Osteocyte (in vitro differentiated cells): ENCODE measurements around the gene CLEC16A. TPM values are rescaled to one million over a fixed set of nuclear protein-coding genes. Genes with fewer than 3 reads are reported as not detected.

Experiments
- DNase-seq: peaks from one replicate; pipeline ENCODE4 v3.0.0; 2021; ENCODE audit warnings: mixed read lengths; ENCODE audit not compliant: unreplicated experiment; ENCODE audit errors: extremely low spot score
- H3K27ac Mint-ChIP-seq: one replicate; pipeline ENCODE4 v1.8.0; 2021; ENCODE audit warnings: mild to moderate bottlenecking, mixed read lengths; ENCODE audit not compliant: unreplicated experiment
- H3K27me3 Mint-ChIP-seq: one replicate; pipeline ENCODE4 v1.8.0; 2021; ENCODE audit warnings: mixed read lengths; ENCODE audit not compliant: unreplicated experiment
- H3K36me3 Mint-ChIP-seq: one replicate; pipeline ENCODE4 v1.8.0; 2021; ENCODE audit warnings: mixed read lengths; ENCODE audit not compliant: unreplicated experiment
- H3K4me1 Mint-ChIP-seq: one replicate; pipeline ENCODE4 v1.8.0; 2021; ENCODE audit warnings: mixed read lengths; ENCODE audit not compliant: unreplicated experiment
- H3K4me3 Mint-ChIP-seq: one replicate; pipeline ENCODE4 v1.8.0; 2021; ENCODE audit warnings: mild to moderate bottlenecking, moderate library complexity, mixed read lengths; ENCODE audit not compliant: unreplicated experiment
- H3K9me3 Mint-ChIP-seq: one replicate; pipeline ENCODE4 v1.8.0; 2021; ENCODE audit warnings: mixed read lengths; ENCODE audit not compliant: unreplicated experiment
- total RNA-seq: library from RNA; stranded (reverse); gene quantifications from 2 replicates; pipeline ENCODE4 v1.2.1, GENCODE V29; 2021
- TF ChIP-seq, protein P1 (sequence below): fragments of 200-600 bp; sonication (generic); IDR thresholded peaks from 2 replicates; pipeline ENCODE4 v1.5.0; 2021; ENCODE audit warnings: antibody characterized with exemption, mild to moderate bottlenecking, moderate library complexity

Gene CLEC16A
- total RNA-seq, 1 donor from 2014 or later = 22.1 TPM

GRCh38 chr16:11005611-11005975, 61.2 kb downstream of the CLEC16A start:
- no peak for DNase-seq
- Mint-ChIP-seq H3K4me1 (peaks cover 11% of the 10 kb centered on the region), H3K9me3 (no peaks in the 10 kb centered on the region), H3K4me3 (no peak overlapping the region), H3K27ac (no peak overlapping the region), H3K27me3 (no peaks in the 10 kb centered on the region), H3K36me3 (peaks cover 21% of the 10 kb centered on the region)
- TF ChIP-seq, protein P1, sequence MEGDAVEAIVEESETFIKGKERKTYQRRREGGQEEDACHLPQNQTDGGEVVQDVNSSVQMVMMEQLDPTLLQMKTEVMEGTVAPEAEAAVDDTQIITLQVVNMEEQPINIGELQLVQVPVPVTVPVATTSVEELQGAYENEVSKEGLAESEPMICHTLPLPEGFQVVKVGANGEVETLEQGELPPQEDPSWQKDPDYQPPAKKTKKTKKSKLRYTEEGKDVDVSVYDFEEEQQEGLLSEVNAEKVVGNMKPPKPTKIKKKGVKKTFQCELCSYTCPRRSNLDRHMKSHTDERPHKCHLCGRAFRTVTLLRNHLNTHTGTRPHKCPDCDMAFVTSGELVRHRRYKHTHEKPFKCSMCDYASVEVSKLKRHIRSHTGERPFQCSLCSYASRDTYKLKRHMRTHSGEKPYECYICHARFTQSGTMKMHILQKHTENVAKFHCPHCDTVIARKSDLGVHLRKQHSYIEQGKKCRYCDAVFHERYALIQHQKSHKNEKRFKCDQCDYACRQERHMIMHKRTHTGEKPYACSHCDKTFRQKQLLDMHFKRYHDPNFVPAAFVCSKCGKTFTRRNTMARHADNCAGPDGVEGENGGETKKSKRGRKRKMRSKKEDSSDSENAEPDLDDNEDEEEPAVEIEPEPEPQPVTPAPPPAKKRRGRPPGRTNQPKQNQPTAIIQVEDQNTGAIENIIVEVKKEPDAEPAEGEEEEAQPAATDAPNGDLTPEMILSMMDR = no peak

DNA sequence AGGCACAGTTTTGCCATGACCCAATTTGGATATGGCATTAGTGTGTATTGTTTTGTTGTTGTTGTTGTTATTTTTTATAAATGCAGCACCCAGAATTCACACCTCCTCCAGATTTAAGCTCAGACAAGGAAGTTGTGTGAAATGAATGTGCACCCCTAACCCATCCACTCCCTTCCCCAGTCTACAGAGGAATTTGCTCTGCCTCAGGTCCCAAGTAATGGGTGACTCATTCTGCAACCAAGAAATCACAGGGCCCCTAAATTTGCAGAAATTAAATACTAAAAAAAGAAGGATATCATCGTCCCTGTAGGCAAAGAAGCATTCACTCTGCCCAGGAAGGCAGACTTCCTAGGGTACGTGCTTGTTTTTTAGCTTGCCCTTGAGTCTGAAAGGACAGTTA, 62.3 kb downstream of the CLEC16A start:
- peaks cover 22% of the 10 kb centered on the region for H3K36me3 Mint-ChIP-seq
- no peak for DNase-seq
- H3K4me1 Mint-ChIP-seq = peaks cover 11% of the 10 kb centered on the region
- TF ChIP-seq, protein P1 = no peak
- no peaks in the 10 kb centered on the region for H3K9me3 Mint-ChIP-seq
- no peak overlapping the region for H3K4me3 Mint-ChIP-seq
- H3K27me3 Mint-ChIP-seq = no peaks in the 10 kb centered on the region
- H3K27ac Mint-ChIP-seq = no peak overlapping the region

GRCh38 chr16:11007714-11008280, 63.4 kb downstream of the CLEC16A start:
- Mint-ChIP-seq H3K27ac (no peak overlapping the region), H3K4me1 (peaks cover 11% of the 10 kb centered on the region), H3K36me3 (peaks cover 22% of the 10 kb centered on the region), H3K4me3 (no peak overlapping the region), H3K9me3 (no peaks in the 10 kb centered on the region), H3K27me3 (no peaks in the 10 kb centered on the region)
- TF ChIP-seq, protein P1 = no peak
- DNase-seq = no peak

GRCh38 chr16:11009027-11009755, 64.8 kb downstream of the CLEC16A start:
- Mint-ChIP-seq H3K36me3 (peaks cover 16% of the 10 kb centered on the region), H3K4me1 (peaks cover 8% of the 10 kb centered on the region), H3K4me3 (no peak overlapping the region), H3K27me3 (no peaks in the 10 kb centered on the region), H3K9me3 (no peaks in the 10 kb centered on the region), H3K27ac (no peak overlapping the region)
- no peak for DNase-seq
- TF ChIP-seq, protein P1 = no peak

DNA sequence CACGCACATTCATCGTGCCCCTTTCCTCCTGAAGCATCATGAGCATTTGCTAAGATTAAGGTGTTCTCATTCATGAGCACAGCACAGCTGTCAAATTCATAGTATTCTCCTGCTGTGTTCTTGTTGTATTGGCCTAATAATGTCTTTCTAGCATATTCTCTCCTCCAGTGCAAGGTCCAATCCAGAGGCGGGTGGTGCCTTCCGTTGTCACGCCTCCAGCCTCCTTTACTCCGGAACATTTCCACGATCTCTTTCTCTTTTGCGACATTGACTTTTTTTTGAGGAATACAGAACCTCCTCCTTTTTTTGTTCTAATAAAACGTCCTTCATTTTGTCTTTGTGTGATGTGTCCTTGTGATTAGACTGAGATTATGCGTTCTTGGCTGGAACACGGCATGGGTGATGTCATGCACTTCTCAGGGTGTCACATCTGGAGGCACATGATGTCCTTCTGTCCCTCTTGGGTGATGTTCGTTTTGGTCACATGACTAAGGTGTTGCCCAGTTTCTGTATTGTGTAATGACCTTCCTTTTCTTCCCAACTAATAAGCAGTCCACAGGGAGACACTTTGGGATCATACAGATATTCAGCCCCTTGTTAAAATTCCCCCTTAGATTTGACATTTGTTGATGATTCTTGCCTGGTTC, 66.3 kb downstream of the CLEC16A start:
- Mint-ChIP-seq H3K9me3 (no peaks in the 10 kb centered on the region), H3K4me3 (no peak overlapping the region), H3K27ac (no peak overlapping the region), H3K4me1 (no peaks in the 10 kb centered on the region), H3K27me3 (no peaks in the 10 kb centered on the region), H3K36me3 (peaks cover 11% of the 10 kb centered on the region)
- no peak for DNase-seq
- TF ChIP-seq, protein P1 = no peak
